Pancreas (tissue), 10 donors: ENCODE measurements around the gene SRRM2. TPM values are rescaled to one million over a fixed set of nuclear protein-coding genes. Genes with fewer than 3 reads are reported as not detected.

Experiments used
- ATAC-seq, 4 donors: fragments of 200-7000 bp; cut with Tn5 transposase; one replicate each; pipeline versions ENCODE4 v1.8.0 to v1.9.1; 2020; ENCODE audit warnings: mild to moderate bottlenecking in 4 of 4, moderate library complexity in 4 of 4
- DNase-seq, 6 donors: peaks; one replicate each; pipeline ENCODE4 v3.0.0-alpha.2; 2020
- FAIRE-seq: peaks from 2 replicates; lab custom pipeline; 2012; peaks lifted over from hg19 to GRCh38; lab: Jason Lieb, UNC
- H3K27ac ChIP-seq, 4 donors: fragments of 200-600 bp; sonication (generic); 1 replicate in 3 of 4; 2 replicates in 1 of 4; pipeline versions ENCODE4 v1.5.0 to v1.8.0; 2020
- H3K27me3 ChIP-seq, 4 donors: fragments of 200-600 bp; one replicate each; pipeline ENCODE4 v1.8.0; 2021
- H3K36me3 ChIP-seq, 3 donors: fragments of 200-600 bp; sonication (generic) in 1 of 3; one replicate each; pipeline versions ENCODE4 v1.5.0 to v1.8.0; 2020 to 2021
- H3K4me1 ChIP-seq, 3 donors: fragments of 200-600 bp; one replicate each; pipeline ENCODE4 v1.8.0; 2021
- H3K4me3 ChIP-seq, 4 donors: fragments of 200-600 bp; sonication (generic) in 2 of 4; one replicate each; pipeline versions ENCODE4 v1.5.0 to v1.8.0; 2020 to 2021
- H3K9me3 ChIP-seq, 4 donors: fragments of 200-600 bp; one replicate each; pipeline ENCODE4 v1.8.0; 2021
- CTCF ChIP-seq, 4 donors: fragments of 200-600 bp; sonication (generic) in 3 of 4; IDR thresholded peaks; one replicate each; pipeline versions ENCODE4 v1.5.0 to v1.8.0; 2021; ENCODE audit warnings: antibody characterized with exemption in 4 of 4
- WGBS, 2 donors: extraction: QIAGEN DNeasy Blood & Tissue Kit; methylation state at CpG; one replicate each; pipeline ENCODE4 v1.1.7; 2013; 5-methylcytosine and 5-hydroxymethylcytosine counted together
- intact Hi-C, 3 donors: fragments of 100-400 bp; cut with DNase I; formaldehyde crosslinking; loops; one replicate each; pipeline versions ENCODE4 v1.11.1 to v1.14.2; 2022
- polyA plus RNA-seq, 2 donors: library from polyadenylated mRNA; stranded (reverse); fragments of 200-250 nt; gene quantifications; one replicate each; pipeline ENCODE4 v1.2.3, GENCODE V29; 2013
- total RNA-seq, 6 donors: library from RNA; stranded (reverse); fragmentation: NEBNext Ultra II Directional in 4 of 6; extraction: Animal tissue kit (Norgen Biotek cat#: 25700) in 4 of 6; gene quantifications; one replicate each; pipeline versions ENCODE4 v1.2.1 to v1.2.4, GENCODE V29; 2021 to 2023
- donor health status: healthy with polysubstance abuse.
- donor health status: DM: no; HTN: no; CAD: no; lungs with moderate emphysema.
- donor health status: DM: no; HTN: no; CAD: no.
- donor health status: control.
- donor health status: control.
- donor health status: Bipolar disorder and iron deficiency.
- donor health status: DM: yes; HTN: yes; CAD: no.
- donor health status: DM: no; HTN: no; CAD: no.
- donor health status: DM: no; HTN: no; CAD: no.
- donor health status: DM: yes; HTN: yes; CAD: no.

The SRRM2 gene
- total and polyA plus RNA-seq, 8 donors: 244 to 1,932 (median 380) TPM

GRCh38 chr16:2743007-2743810 lies 9.2 kb upstream of the SRRM2 start:
- Histone ChIP-seq H3K9me3 (no peaks in the 10 kb centered on the region), H3K4me3 (no peak overlapping the region), H3K4me1 (no peaks in the 10 kb centered on the region), H3K36me3 (no peaks in the 10 kb centered on the region), H3K27me3 (no peaks in the 10 kb centered on the region), H3K27ac (no peak overlapping the region)
- ATAC-seq: no peak
- no peak for DNase-seq
- intact Hi-C loops: no loop called here
- WGBS, 2 donors: 85 to 87% methylated on average over 17 to 19 of the region's 19 CpGs
- FAIRE-seq: no peak
- TF ChIP-seq CTCF (IDR thresholded peaks at IDR 0.05): no peak

- FAIRE-seq (no peak), DNase-seq (no peak), ATAC-seq (no peak)
- Histone ChIP-seq H3K9me3 (no peaks in the 10 kb centered on the region), H3K36me3 (no peaks in the 10 kb centered on the region), H3K27me3 (no peaks in the 10 kb centered on the region), H3K4me3 (no peak overlapping the region), H3K27ac (no peak overlapping the region), H3K4me1 (peaks cover 0 to 4% (median 0%) of the 10 kb centered on the region in 3 donors)
- TF ChIP-seq CTCF (IDR thresholded peaks at IDR 0.05): no peak
- intact Hi-C loops: no loop called here
- WGBS, 2 donors: 79 to 88% methylated on average over 6 of the region's 6 CpGs
Measured at GRCh38 chr16:2744711-2745110, 7.7 kb upstream of the SRRM2 start.

- TF ChIP-seq CTCF (IDR thresholded peaks at IDR 0.05): no peak
- no peaks in the 10 kb centered on the region for H3K27me3 ChIP-seq
- 73 to 74% methylated on average over 14 to 15 of the region's 15 CpGs for WGBS, 2 donors
- H3K9me3 ChIP-seq: no peaks in the 10 kb centered on the region
- FAIRE-seq (no peak), ATAC-seq (no peak), DNase-seq (peak in 1 of 6 donors; percentile 34)
- H3K36me3 ChIP-seq: no peaks in the 10 kb centered on the region
- H3K4me1 ChIP-seq: peaks cover 0 to 4% (median 0%) of the 10 kb centered on the region in 3 donors
- no peak overlapping the region for H3K27ac ChIP-seq
- intact Hi-C loops: no loop called here
- no peak overlapping the region for H3K4me3 ChIP-seq
Measured at GRCh38 chr16:2745116-2745890, 7.1 kb upstream of the SRRM2 start.

- no peaks in the 10 kb centered on the region for H3K36me3 ChIP-seq
- intact Hi-C loops: no loop called here
- DNase-seq: peak in 1 of 6 donors; percentile 37
- H3K27me3 ChIP-seq: no peaks in the 10 kb centered on the region
- no peak overlapping the region for H3K27ac ChIP-seq
- FAIRE-seq: no peak
- no peaks in the 10 kb centered on the region for H3K9me3 ChIP-seq
- peaks cover 0 to 4% (median 0%) of the 10 kb centered on the region in 3 donors for H3K4me1 ChIP-seq
- H3K4me3 ChIP-seq: no peak overlapping the region
- WGBS, 2 donors: 89 to 91% methylated on average over 9 of the region's 9 CpGs
- no peak for TF ChIP-seq CTCF (IDR thresholded peaks at IDR 0.05)
- ATAC-seq: no peak
Measured at GRCh38 chr16:2745961-2746360, 6.5 kb upstream of the SRRM2 start.
